CD8-positive, alpha-beta memory T cell (primary cell): Measurements from ENCODE around the gene TBC1D8. TPM values are rescaled to one million over a fixed set of nuclear protein-coding genes. Genes with fewer than 3 reads are reported as not detected.

ENCODE experiments used
- CTCF ChIA-PET: fragments of 350-600 bp; sonication (Branson Sonifier 250); formaldehyde crosslinking; loops from one replicate; lab custom pipeline; 2021; ENCODE audit warnings: antibody characterized with exemption; lab: Charles Lee
- POLR2A ChIA-PET: fragments of 350-600 bp; sonication (Branson Sonifier 250); formaldehyde crosslinking; loops from one replicate; lab custom pipeline; 2021; ENCODE audit warnings: antibody characterized with exemption; lab: Charles Lee
- DNase-seq, 5 donors: peaks; one replicate each; pipeline versions ENCODE4 v3.0.0 to v3.0.0-alpha.2; 2020 to 2022; ENCODE audit warnings: mixed read lengths in 1 of 5
- H3K27ac ChIP-seq: one replicate; pipeline ENCODE4 v1.7.0; 2013; ENCODE audit warnings: low read depth, mild to moderate bottlenecking, low read length, moderate library complexity
- H3K27me3 ChIP-seq: 2 replicates; pipeline ENCODE4 v1.7.0; 2013; ENCODE audit warnings: low read length, mild to moderate bottlenecking; ENCODE audit not compliant: insufficient read depth, poor library complexity, severe bottlenecking
- H3K36me3 ChIP-seq: 2 replicates; pipeline ENCODE4 v1.7.0; 2013; ENCODE audit warnings: mild to moderate bottlenecking, low read length, moderate library complexity; ENCODE audit not compliant: insufficient read depth
- H3K4me1 ChIP-seq: 2 replicates; pipeline ENCODE4 v1.7.0; 2013; ENCODE audit warnings: mild to moderate bottlenecking, low read length, moderate library complexity; ENCODE audit not compliant: insufficient read depth
- H3K4me3 ChIP-seq: 2 replicates; pipeline ENCODE4 v1.7.0; 2013; ENCODE audit warnings: mild to moderate bottlenecking, low read length
- H3K9me3 ChIP-seq: 2 replicates; pipeline ENCODE4 v1.7.0; 2013; ENCODE audit warnings: mild to moderate bottlenecking, low read length
- H3K27ac Mint-ChIP-seq, 8 donors: one replicate each; pipeline ENCODE4 v1.8.0; 2020 to 2021; ENCODE audit warnings: mixed read lengths in 8 of 8, mild to moderate bottlenecking in 6 of 8, inconsistent platforms in 3 of 8, moderate library complexity in 3 of 8
- H3K27me3 Mint-ChIP-seq, 2 donors: one replicate each; pipeline ENCODE4 v1.8.0; 2020 to 2021; ENCODE audit warnings: mixed read lengths in 2 of 2, mild to moderate bottlenecking in 1 of 2, moderate library complexity in 1 of 2
- H3K36me3 Mint-ChIP-seq, 3 donors: one replicate each; pipeline ENCODE4 v1.8.0; 2020 to 2021; ENCODE audit warnings: mixed read lengths in 3 of 3, inconsistent platforms in 1 of 3, mild to moderate bottlenecking in 1 of 3
- H3K4me1 Mint-ChIP-seq, 3 donors: one replicate each; pipeline ENCODE4 v1.8.0; 2020 to 2021; ENCODE audit warnings: mixed read lengths in 3 of 3, inconsistent platforms in 1 of 3, mild to moderate bottlenecking in 1 of 3
- H3K4me3 Mint-ChIP-seq, 7 donors: one replicate each; pipeline ENCODE4 v1.8.0; 2020 to 2021; ENCODE audit warnings: mixed read lengths in 7 of 7, mild to moderate bottlenecking in 6 of 7, moderate library complexity in 4 of 7, inconsistent platforms in 2 of 7
- H3K9me3 Mint-ChIP-seq, 5 donors: one replicate each; pipeline ENCODE4 v1.8.0; 2020 to 2022; ENCODE audit warnings: mixed read lengths in 5 of 5, mild to moderate bottlenecking in 3 of 5, moderate library complexity in 2 of 5, inconsistent platforms in 1 of 5
- polyA plus RNA-seq: library from polyadenylated mRNA; unstranded; fragments of 300-500 nt; fragmentation: Illumina TruSeq; gene quantifications from one replicate; pipeline ENCODE4 v1.2.3, GENCODE V29; 2021
- total RNA-seq, 2 experiments: library from RNA; stranded (reverse); gene quantifications; one replicate each; pipeline ENCODE4 v1.2.3, GENCODE V29; 2021

Gene TBC1D8
- total and polyA plus RNA-seq, 3 experiments from 2014 or later: 0.55 to 0.89 (median 0.69) TPM

DNA sequence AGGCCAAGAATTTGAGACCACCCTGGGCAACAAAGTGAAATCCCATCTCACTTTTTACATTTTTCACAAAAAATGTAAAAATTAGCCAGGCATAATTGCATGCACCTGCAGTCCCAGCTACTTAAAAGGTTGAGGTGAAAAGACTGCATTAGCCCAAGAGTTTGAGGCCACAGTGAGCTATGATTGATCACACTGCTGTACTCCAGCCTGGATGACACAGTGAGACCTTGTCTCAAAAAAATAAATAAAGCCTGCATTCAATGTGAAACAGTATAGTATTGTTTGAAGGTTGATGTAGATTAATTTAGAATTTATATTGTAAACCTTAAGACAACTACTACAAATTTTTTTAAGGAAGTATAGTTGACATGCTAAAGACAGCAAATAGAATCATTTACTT lies 53.5 kb downstream of the TBC1D8 start:
- H3K4me3 ChIP-seq: no peak overlapping the region
- H3K4me1 Mint-ChIP-seq: no peaks in the 10 kb centered on the region
- CTCF ChIA-PET: no interaction called here

DNA sequence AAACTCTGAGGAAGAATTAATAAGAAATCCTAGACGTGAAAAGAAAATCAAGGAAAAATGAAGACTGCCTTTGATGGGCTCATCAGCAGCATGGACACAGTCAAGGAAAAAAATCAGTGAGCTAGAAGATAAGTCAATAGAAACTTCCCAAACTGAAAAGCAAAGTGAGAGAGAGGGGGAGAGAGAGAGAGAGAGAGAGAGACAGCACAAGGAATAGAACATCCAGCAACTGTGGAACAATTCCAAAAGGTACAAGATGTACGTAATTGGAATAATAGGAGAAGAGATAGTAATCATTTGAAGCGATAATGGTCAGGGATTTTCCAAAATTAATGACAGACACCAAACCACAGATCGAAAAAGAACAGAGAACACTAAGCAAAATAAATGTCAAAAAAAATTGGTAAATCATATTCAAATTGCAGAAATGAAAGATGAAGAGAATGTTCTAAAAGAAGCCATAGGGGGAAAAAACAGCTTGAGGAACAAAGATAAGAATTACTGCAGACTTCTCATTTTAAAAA lies 54.5 kb downstream of the TBC1D8 start:
- H3K36me3 Mint-ChIP-seq: peaks cover 0 to 21% (median 0%) of the 10 kb centered on the region in 3 donors
- peaks cover 19 to 63% of the 10 kb centered on the region in 2 donors for H3K27me3 Mint-ChIP-seq
- H3K9me3 ChIP-seq: no peaks in the 10 kb centered on the region
- DNase-seq: no peak
- H3K36me3 ChIP-seq: no peaks in the 10 kb centered on the region
- CTCF ChIA-PET: no interaction called here
- no peak overlapping the region for H3K27ac Mint-ChIP-seq
- no peaks in the 10 kb centered on the region for H3K27me3 ChIP-seq
- no peaks in the 10 kb centered on the region for H3K4me1 Mint-ChIP-seq
- H3K4me3 Mint-ChIP-seq: no peak overlapping the region
- H3K4me3 ChIP-seq: no peak overlapping the region
- peaks cover 10 to 37% (median 26%) of the 10 kb centered on the region in 5 donors for H3K9me3 Mint-ChIP-seq
- H3K27ac ChIP-seq: no peak overlapping the region
- POLR2A ChIA-PET: no interaction called here
- no peaks in the 10 kb centered on the region for H3K4me1 ChIP-seq

More for the DNA sequence above, 53.5 kb downstream of the TBC1D8 start:
- H3K36me3 Mint-ChIP-seq: peaks cover 0 to 21% (median 0%) of the 10 kb centered on the region in 3 donors
- Histone ChIP-seq H3K36me3 (no peaks in the 10 kb centered on the region), H3K4me1 (no peaks in the 10 kb centered on the region), H3K27ac (no peak overlapping the region), H3K27me3 (no peaks in the 10 kb centered on the region), H3K9me3 (no peaks in the 10 kb centered on the region)
- POLR2A ChIA-PET: no interaction called here
- no peak overlapping the region for H3K27ac Mint-ChIP-seq
- H3K4me3 Mint-ChIP-seq: no peak overlapping the region
- H3K27me3 Mint-ChIP-seq: peaks cover 19 to 63% of the 10 kb centered on the region in 2 donors
- peaks cover 15 to 45% (median 31%) of the 10 kb centered on the region in 5 donors for H3K9me3 Mint-ChIP-seq
- DNase-seq: no peak

DNA sequence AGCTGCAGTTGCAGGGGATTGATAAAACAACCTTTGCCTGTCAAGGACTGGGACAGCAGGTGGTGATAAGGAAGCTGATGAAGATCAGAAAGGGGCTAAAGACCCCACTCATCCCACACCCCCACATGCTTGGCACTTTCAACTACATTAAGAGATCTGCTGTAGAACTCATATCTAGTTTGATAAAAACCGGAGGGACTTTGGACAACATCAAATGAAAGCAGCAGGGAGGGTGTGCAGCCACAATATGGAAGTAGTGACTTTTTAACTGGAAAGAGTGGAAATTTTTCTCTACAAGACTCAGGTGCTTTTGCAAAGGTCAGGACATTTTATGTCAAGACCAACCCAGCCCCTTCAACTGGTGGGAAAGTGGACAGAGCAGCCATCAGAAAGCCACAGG lies 56.8 kb downstream of the TBC1D8 start:
- H3K9me3 ChIP-seq: no peaks in the 10 kb centered on the region
- no peaks in the 10 kb centered on the region for H3K36me3 ChIP-seq
- Mint-ChIP-seq H3K4me1 (no peaks in the 10 kb centered on the region), H3K9me3 (peaks cover 9 to 16% (median 10%) of the 10 kb centered on the region in 5 donors), H3K4me3 (no peak overlapping the region), H3K27me3 (peaks cover 17 to 45% of the 10 kb centered on the region in 2 donors), H3K27ac (no peak overlapping the region), H3K36me3 (peaks cover 0 to 17% (median 0%) of the 10 kb centered on the region in 3 donors)
- ChIA-PET CTCF (no interaction called here), POLR2A (no interaction called here)
- no peak overlapping the region for H3K4me3 ChIP-seq
- DNase-seq: no peak
- H3K4me1 ChIP-seq: no peaks in the 10 kb centered on the region
- no peak overlapping the region for H3K27ac ChIP-seq
- H3K27me3 ChIP-seq: no peaks in the 10 kb centered on the region

DNA sequence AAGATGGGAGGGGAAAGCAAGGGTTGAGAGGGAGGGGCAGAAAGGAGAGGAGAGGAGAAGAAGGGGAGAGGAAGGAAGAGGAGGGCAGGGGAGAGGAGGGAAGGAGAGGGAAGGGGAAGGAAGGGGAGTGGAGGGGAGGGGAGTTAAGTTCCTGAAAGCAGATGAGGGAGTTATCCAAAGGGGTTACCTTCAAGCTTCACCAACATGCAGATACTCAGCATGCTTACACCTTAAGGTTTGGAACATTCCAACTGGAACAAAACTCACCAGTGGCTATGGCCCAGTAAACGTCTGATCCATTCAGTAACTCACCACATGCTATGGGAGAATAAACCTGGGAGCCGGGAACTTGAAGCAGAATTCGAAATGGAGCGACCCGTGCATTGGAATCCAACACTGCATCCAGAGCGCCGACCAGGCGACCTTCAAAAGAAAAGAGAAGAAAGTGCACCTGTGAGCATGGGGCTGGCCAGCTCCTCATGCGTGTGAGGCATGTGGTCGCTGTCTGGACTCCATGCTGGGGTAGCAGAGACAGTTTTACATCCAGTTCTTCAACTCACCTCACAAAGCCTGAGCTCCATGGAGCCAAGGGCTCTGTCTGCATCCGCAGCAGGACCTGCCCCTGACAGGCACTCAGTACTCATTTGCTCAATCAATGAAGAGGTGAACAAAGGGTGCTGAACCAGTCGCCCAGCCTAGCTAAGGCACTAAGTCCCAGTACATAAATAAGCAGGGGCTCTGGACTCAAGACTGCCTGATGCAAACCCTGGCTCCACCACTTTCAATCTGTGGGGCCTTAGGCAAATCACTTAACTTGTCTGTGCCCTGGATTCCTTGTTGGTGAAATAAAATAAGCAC lies 61.0 kb downstream of the TBC1D8 start:
- Histone ChIP-seq H3K36me3 (no peaks in the 10 kb centered on the region), H3K9me3 (no peaks in the 10 kb centered on the region), H3K27me3 (no peaks in the 10 kb centered on the region), H3K27ac (no peak overlapping the region), H3K4me1 (no peaks in the 10 kb centered on the region), H3K4me3 (no peak overlapping the region)
- no peak overlapping the region for H3K4me3 Mint-ChIP-seq
- H3K27me3 Mint-ChIP-seq: peaks cover 8 to 17% of the 10 kb centered on the region in 2 donors
- ChIA-PET CTCF (no interaction called here), POLR2A (no interaction called here)
- H3K27ac Mint-ChIP-seq: no peak overlapping the region
- H3K4me1 Mint-ChIP-seq: no peaks in the 10 kb centered on the region
- H3K9me3 Mint-ChIP-seq: no peaks in the 10 kb centered on the region
- no peak for DNase-seq
- peaks cover 0 to 3% (median 0%) of the 10 kb centered on the region in 3 donors for H3K36me3 Mint-ChIP-seq

DNA sequence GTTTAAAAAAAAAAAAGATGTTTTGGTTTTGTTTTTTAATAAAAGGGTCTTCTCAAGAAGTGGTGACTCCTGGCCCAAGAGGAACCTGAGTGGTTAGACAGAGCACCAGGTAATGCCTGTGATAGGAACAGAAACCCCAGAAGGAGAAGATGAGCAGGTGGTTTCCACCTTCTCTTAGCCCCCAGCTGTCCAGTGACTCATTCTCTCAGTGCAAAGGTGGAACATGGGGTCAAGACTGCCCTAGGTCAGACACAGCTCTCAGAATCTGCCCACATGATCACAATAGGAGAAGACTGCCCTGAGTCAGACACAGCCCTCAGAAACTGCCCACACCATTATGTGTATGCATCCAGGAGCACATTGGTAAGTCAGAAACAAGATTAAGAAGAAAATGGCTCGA lies 61.8 kb downstream of the TBC1D8 start:
- Mint-ChIP-seq H3K4me3 (no peak overlapping the region), H3K9me3 (no peaks in the 10 kb centered on the region), H3K4me1 (no peaks in the 10 kb centered on the region), H3K27me3 (peaks cover 8 to 11% of the 10 kb centered on the region in 2 donors), H3K27ac (no peak overlapping the region), H3K36me3 (peaks cover 0 to 3% (median 0%) of the 10 kb centered on the region in 3 donors)
- DNase-seq: no peak
- H3K27ac ChIP-seq: no peak overlapping the region
- no peaks in the 10 kb centered on the region for H3K36me3 ChIP-seq
- no peaks in the 10 kb centered on the region for H3K4me1 ChIP-seq
- ChIA-PET CTCF (no interaction called here), POLR2A (no interaction called here)
- no peak overlapping the region for H3K4me3 ChIP-seq
- no peaks in the 10 kb centered on the region for H3K9me3 ChIP-seq
- no peaks in the 10 kb centered on the region for H3K27me3 ChIP-seq

DNA sequence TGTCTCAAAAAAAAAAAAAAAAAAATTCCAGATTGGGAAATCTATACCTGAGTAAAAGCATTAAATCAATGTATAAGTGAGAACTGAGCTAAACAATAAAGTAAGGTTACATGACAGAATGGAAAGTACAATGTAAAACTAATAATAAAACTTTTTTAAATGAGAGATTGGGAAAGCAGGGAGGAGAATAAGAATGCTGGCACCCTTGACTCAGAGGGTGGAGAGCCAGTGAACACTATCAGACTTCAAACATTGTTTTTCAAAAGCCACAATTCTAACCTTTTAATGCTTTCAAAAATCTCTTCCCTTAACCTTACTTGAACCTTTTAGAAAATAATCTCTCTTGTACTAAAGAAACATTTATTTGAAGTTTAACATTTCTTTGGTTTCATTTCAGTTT lies 63.5 kb downstream of the TBC1D8 start:
- Histone ChIP-seq H3K9me3 (no peaks in the 10 kb centered on the region), H3K4me3 (no peak overlapping the region), H3K36me3 (no peaks in the 10 kb centered on the region), H3K4me1 (no peaks in the 10 kb centered on the region), H3K27me3 (no peaks in the 10 kb centered on the region), H3K27ac (no peak overlapping the region)
- H3K9me3 Mint-ChIP-seq: no peaks in the 10 kb centered on the region
- H3K4me3 Mint-ChIP-seq: no peak overlapping the region
- peaks cover 0 to 3% of the 10 kb centered on the region in 2 donors for H3K27me3 Mint-ChIP-seq
- no peak overlapping the region for H3K27ac Mint-ChIP-seq
- H3K4me1 Mint-ChIP-seq: no peaks in the 10 kb centered on the region
- CTCF ChIA-PET: no interaction called here
- POLR2A ChIA-PET: no interaction called here
- H3K36me3 Mint-ChIP-seq: no peaks in the 10 kb centered on the region
- no peak for DNase-seq

DNA sequence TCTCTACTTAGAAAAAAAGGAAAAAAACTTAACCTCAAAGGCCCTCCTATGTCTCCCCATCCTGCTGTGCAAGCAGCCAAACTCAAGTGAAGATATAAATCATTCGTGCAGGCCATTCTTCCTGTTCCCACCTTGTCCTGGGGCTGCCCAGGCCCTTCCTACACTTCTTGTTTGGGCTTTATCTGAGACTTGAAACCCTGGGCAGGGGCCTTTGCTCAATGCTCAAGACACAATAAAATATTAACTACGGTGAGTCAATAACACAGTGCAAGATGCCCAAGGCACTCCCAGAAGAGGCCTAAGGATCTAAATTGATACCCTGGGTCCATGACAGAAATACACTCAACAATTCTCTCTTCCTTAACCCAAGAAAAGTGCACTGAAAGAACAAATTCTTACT lies 67.6 kb downstream of the TBC1D8 start:
- Histone ChIP-seq H3K4me1 (no peaks in the 10 kb centered on the region), H3K9me3 (no peaks in the 10 kb centered on the region), H3K27ac (no peak overlapping the region), H3K4me3 (no peak overlapping the region), H3K36me3 (no peaks in the 10 kb centered on the region), H3K27me3 (no peaks in the 10 kb centered on the region)
- H3K27ac Mint-ChIP-seq: no peak overlapping the region
- no peak overlapping the region for H3K4me3 Mint-ChIP-seq
- POLR2A ChIA-PET: no interaction called here
- no peaks in the 10 kb centered on the region for H3K9me3 Mint-ChIP-seq
- H3K4me1 Mint-ChIP-seq: no peaks in the 10 kb centered on the region
- peaks cover 7 to 18% of the 10 kb centered on the region in 2 donors for H3K27me3 Mint-ChIP-seq
- no peak for DNase-seq
- peaks cover 0 to 3% (median 0%) of the 10 kb centered on the region in 3 donors for H3K36me3 Mint-ChIP-seq
- CTCF ChIA-PET: no interaction called here

DNA sequence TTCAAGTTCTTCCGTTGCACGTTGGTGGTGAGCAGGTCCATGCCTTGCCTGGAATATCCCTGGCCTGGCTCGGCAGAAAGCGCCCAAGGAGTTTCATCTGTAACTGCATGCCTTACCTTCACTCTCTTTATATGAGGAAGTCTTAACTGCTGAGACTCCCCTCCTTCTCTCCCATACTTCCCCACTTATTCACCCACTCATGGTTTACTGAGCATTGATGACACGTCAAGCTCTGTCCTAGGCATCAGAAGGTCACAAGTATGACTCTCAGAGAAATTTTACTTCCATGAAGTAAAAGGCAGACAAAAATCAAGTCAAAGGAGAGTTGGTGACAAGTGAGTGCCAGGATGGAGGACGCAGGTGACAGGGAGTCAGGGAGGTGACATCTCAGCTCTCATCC lies 68.2 kb downstream of the TBC1D8 start:
- no peaks in the 10 kb centered on the region for H3K4me1 ChIP-seq
- no peak for DNase-seq
- no peaks in the 10 kb centered on the region for H3K36me3 ChIP-seq
- H3K4me3 Mint-ChIP-seq: no peak overlapping the region
- no peaks in the 10 kb centered on the region for H3K9me3 Mint-ChIP-seq
- peaks cover 0 to 3% (median 0%) of the 10 kb centered on the region in 3 donors for H3K36me3 Mint-ChIP-seq
- no peak overlapping the region for H3K27ac Mint-ChIP-seq
- CTCF ChIA-PET: no interaction called here
- no peaks in the 10 kb centered on the region for H3K9me3 ChIP-seq
- H3K27me3 ChIP-seq: no peaks in the 10 kb centered on the region
- peaks cover 7 to 22% of the 10 kb centered on the region in 2 donors for H3K27me3 Mint-ChIP-seq
- H3K4me1 Mint-ChIP-seq: no peaks in the 10 kb centered on the region
- no peak overlapping the region for H3K4me3 ChIP-seq
- POLR2A ChIA-PET: no interaction called here
- no peak overlapping the region for H3K27ac ChIP-seq
